Effector CD4-positive, alpha-beta T cell (primary cell): ENCODE results near the gene TELO2.
"Not testable (repeated sequence)": the region's sequence is repeated elsewhere in the genome, so short reads cannot be mapped to it uniquely, and the experiment has no call there.

Experiments used
- DNase-seq: peaks from one replicate; pipeline ENCODE4 v3.0.0-alpha.2; 2020

TELO2 gene

GRCh38 chr16:1458336-1458976 is 34.7 kb upstream of the TELO2 start:
- DNase-seq = no peak

- no peak for DNase-seq
Observed at GRCh38 chr16:1458977-1459341, 34.2 kb upstream of the TELO2 start.

- DNase-seq = no peak
Observed at GRCh38 chr16:1459967-1460366, 33.2 kb upstream of the TELO2 start.

GRCh38 chr16:1460602-1461138 is 32.5 kb upstream of the TELO2 start:
- DNase-seq = no peak

GRCh38 chr16:1461146-1461545 is 32.0 kb upstream of the TELO2 start:
- DNase-seq = no peak

- DNase-seq = no peak
Observed at GRCh38 chr16:1464196-1464893, 28.8 kb upstream of the TELO2 start.

- DNase-seq = no peak
Observed at GRCh38 chr16:1464894-1465566, 28.1 kb upstream of the TELO2 start.

GRCh38 chr16:1465567-1465915 is 27.6 kb upstream of the TELO2 start:
- no peak for DNase-seq

- DNase-seq = no peak
Observed at GRCh38 chr16:1466054-1466453, 27.1 kb upstream of the TELO2 start.

GRCh38 chr16:1466968-1467521 is 26.1 kb upstream of the TELO2 start:
- no peak for DNase-seq

GRCh38 chr16:1468426-1468810 is 24.7 kb upstream of the TELO2 start:
- DNase-seq = no peak

- not testable (repeated sequence) for DNase-seq
Observed at GRCh38 chr16:1469141-1469540, 24.0 kb upstream of the TELO2 start.

GRCh38 chr16:1469693-1470201 is 23.4 kb upstream of the TELO2 start:
- no peak for DNase-seq

- DNase-seq = no peak
Observed at GRCh38 chr16:1470481-1471251, 22.5 kb upstream of the TELO2 start.

GRCh38 chr16:1471569-1472194 is 21.5 kb upstream of the TELO2 start:
- DNase-seq = no peak

GRCh38 chr16:1472974-1473373 is 20.2 kb upstream of the TELO2 start:
- DNase-seq = no peak

- DNase-seq = no peak
Observed at GRCh38 chr16:1474082-1474795, 18.9 kb upstream of the TELO2 start.

- DNase-seq = peak; percentile 83
Observed at GRCh38 chr16:1474796-1475551, 18.2 kb upstream of the TELO2 start, which contains the start of gene CLCN7. CLCN7 (minus strand) TSS chr16:1475028; CDS start chr16:1474974, 54 bp downstream.

- DNase-seq = no peak
Observed at GRCh38 chr16:1475552-1476114, 17.5 kb upstream of the TELO2 start.

- DNase-seq = no peak
Observed at GRCh38 chr16:1477033-1477432, 16.1 kb upstream of the TELO2 start.
